Heart left ventricle (tissue), 16 donors: ENCODE measurements around the gene ATAT1. TPM values are rescaled to one million over a fixed set of nuclear protein-coding genes. Genes with fewer than 3 reads are reported as not detected.

Experiments
- ATAC-seq, 4 donors: fragments of 200-7000 bp; cut with Tn5 transposase; one replicate each; pipeline ENCODE4 v1.9.1; 2020 to 2022; ENCODE audit warnings: moderate library complexity in 4 of 4, mild to moderate bottlenecking in 3 of 4, moderate number of reproducible peaks in 1 of 4
- DNase-seq, 5 donors: peaks; one replicate each; pipeline ENCODE4 v3.0.0-alpha.2; 2020
- H3K27ac ChIP-seq, 12 donors: fragments of 200-600 bp; sonication (generic) in 4 of 12; one replicate each; pipeline versions ENCODE4 v1.5.0 to v1.8.0; 2016 to 2022; ENCODE audit warnings: mild to moderate bottlenecking in 2 of 12
- H3K27me3 ChIP-seq, 9 donors: fragments of 200-600 bp; sonication (generic) in 2 of 9; one replicate each; pipeline versions ENCODE4 v1.5.1 to v1.8.0; 2016 to 2022; ENCODE audit warnings: mild to moderate bottlenecking in 3 of 9
- H3K36me3 ChIP-seq, 9 donors: fragments of 200-600 bp; sonication (generic) in 2 of 9; one replicate each; pipeline versions ENCODE4 v1.5.0 to v1.8.0; 2018 to 2022; ENCODE audit warnings: mild to moderate bottlenecking in 2 of 9
- H3K4me1 ChIP-seq, 12 donors: fragments of 200-600 bp; sonication (generic) in 4 of 12; one replicate each; pipeline versions ENCODE4 v1.5.0 to v1.8.0; 2016 to 2022; ENCODE audit warnings: mild to moderate bottlenecking in 3 of 12
- H3K4me3 ChIP-seq, 12 donors: fragments of 200-600 bp; sonication (generic) in 4 of 12; one replicate each; pipeline versions ENCODE4 v1.5.0 to v1.8.0; 2017 to 2022; ENCODE audit warnings: mild to moderate bottlenecking in 9 of 12, moderate library complexity in 4 of 12
- H3K9me3 ChIP-seq, 12 donors: fragments of 200-600 bp; sonication (generic) in 4 of 12; one replicate each; pipeline versions ENCODE4 v1.5.0 to v1.8.0; 2016 to 2022; ENCODE audit warnings: mild to moderate bottlenecking in 1 of 12
- CTCF ChIP-seq, 12 donors: fragments of 200-600 bp; sonication (generic) in 4 of 12; IDR thresholded peaks; one replicate each; pipeline versions ENCODE4 v1.5.0 to v1.8.0; 2018 to 2022; ENCODE audit warnings: antibody characterized with exemption in 12 of 12, mild to moderate bottlenecking in 5 of 12
- POLR2A ChIP-seq, 2 donors: fragments of 450-650 bp; IDR thresholded peaks; one replicate each; pipeline ENCODE4 v1.6.1; 2017; ENCODE audit warnings: antibody characterized with exemption in 2 of 2, mild to moderate bottlenecking in 2 of 2, moderate library complexity in 2 of 2
- WGBS, 4 donors: extraction: QIAGEN DNeasy Blood & Tissue Kit in 2 of 4; methylation state at CpG; one replicate each; pipeline versions ENCODE4 v1.1.5 to v1.1.7; 2013 to 2018; 5-methylcytosine and 5-hydroxymethylcytosine counted together
- intact Hi-C, 10 donors: fragments of 100-400 bp; cut with DNase I; formaldehyde crosslinking; loops; one replicate each; pipeline versions ENCODE4 v1.11.1 to v1.14.2; 2022
- long read RNA-seq, 3 donors: library from polyadenylated mRNA; unstranded; transcript quantifications; one replicate each; pipeline ENCODE4 v2.0.0, GENCODE V29; 2020 to 2021
- polyA plus RNA-seq, 2 donors: library from polyadenylated mRNA; stranded (reverse); fragments of 200-250 nt; gene quantifications; one replicate each; pipeline ENCODE4 v1.2.3, GENCODE V29; 2013
- total RNA-seq, 9 donors: library from RNA; depleted of rRNA in 2 of 9; stranded (reverse); fragments of >200 nt in 2 of 9; fragmentation: NEBNext Ultra II Directional in 3 of 9; extraction: Animal tissue kit (Norgen Biotek cat#: 25700) in 3 of 9; gene quantifications; one replicate each; pipeline versions ENCODE4 v1.1.0 to v1.2.4, GENCODE V29; 2016 to 2023
- donor health status: ischemic (EF 13 %, LVEDD 7.1; RV severe dilation, severe dysfunction).
- donor health status: healthy with polysubstance abuse.
- donor health status: DM: no; HTN: yes; CAD: no.
- donor health status: DM: no; HTN: no; CAD: no.
- donor health status: ischemic (EF 25% LVEDD 6.9; RV normal size, moderate dysfunction).
- donor health status: ischemic (EF 25% LVEDD 5.7; RV mildly dilated, moderate dysfunction).
- donor health status: healthy.
- donor health status: DM: yes; HTN: yes; CAD: no.
- donor health status: ischemic (EF 35%, LVEDD 5.7; RV mildly dilated, moderate dysfunction).
- donor health status: nonischemic (EF 11% LVEDD 7.7; RV severe dilation, severe dysfunction).
- donor health status: DM: yes; HTN: yes; CAD: no.
- donor health status: PGD.
- donor health status: ischemic (EF 29% LVEDD 5.4; RV normal size, mild dysfunction).
- donor health status: nonischemic (EF 23%, LVEDD 6.1; RV moderate dilation, normal function).

ATAT1 gene
- total RNA-seq, result 1 to 10 TPM; 1.1 to 7.0 (median 3.3) TPM
- polyA plus RNA-seq, result 1 to 10 TPM; 2.7 to 3.5 TPM
- long read RNA-seq, donor 1, partial matches to known transcripts, result 0 of 1 reads
- long read RNA-seq, donor 1, other reads (novel, unspliced or antisense), result 0 of 1 reads
- long read RNA-seq, donor 2, transcript ATAT1-205 (10 exons, 2,646 nt), result major isoform, 5 of 12 reads
- long read RNA-seq, donor 2, partial matches to known transcripts, result 3 of 12 reads
- long read RNA-seq, donor 2, other reads (novel, unspliced or antisense), result 0 of 12 reads
- long read RNA-seq, donor 3, partial matches to known transcripts, result 0 of 4 reads
- long read RNA-seq, donor 3, other reads (novel, unspliced or antisense), result 1 of 4 reads

DNA sequence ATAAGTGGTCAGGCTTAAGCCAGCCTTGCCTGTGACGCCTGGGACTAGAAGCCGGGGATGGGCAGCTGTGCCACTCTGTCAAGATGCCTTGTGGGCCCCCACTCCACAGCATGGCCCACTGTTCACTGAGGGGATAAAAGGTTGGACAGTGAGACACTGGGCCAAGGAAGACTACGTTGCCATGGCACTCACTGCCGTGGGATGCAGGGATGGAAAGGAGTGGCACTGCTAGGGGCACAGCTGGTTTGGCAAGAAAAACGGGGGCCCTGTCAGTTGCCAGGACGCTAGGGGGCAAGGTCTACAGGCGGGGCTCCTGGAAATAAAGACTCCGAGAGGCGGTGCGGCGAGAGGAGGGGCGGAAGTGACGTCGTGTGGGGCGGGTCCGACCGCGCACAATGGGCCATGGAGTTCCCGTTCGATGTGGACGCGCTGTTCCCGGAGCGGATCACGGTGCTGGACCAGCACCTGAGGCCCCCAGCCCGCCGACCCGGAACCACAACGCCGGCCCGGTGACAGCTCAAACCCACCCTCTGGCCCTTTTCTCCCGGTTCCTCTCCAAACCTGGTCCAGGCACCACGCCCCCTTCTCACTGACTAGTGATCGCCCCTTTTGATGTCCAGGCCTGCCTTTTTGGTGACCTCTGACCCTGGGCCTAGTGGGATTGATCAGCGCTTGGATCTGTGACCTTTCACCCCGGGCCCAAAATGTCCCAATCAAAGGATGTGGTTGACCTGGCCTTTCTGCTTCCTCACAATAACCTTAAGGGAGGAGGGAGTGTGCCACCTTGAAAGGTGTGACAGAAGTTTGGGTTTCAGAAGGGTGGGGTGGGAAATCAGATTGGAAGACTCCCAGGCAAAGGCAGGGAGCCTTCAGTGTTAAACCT is at the start of gene ATAT1:
Gene ATAT1 (plus strand): TSS at position 391 of the 883 bp plus-strand sequence.
- ATAC-seq (peak; percentile 95 to 98 (median 96)), DNase-seq (peak; percentile 90 to 93 (median 92))
- peak within 1 kb of the TSS; percentile 42 to 84 (median 59) for H3K4me3 ChIP-seq
- peaks cover 0 to 79% (median 63%) of the 10 kb centered on the region in 9 donors for H3K36me3 ChIP-seq
- WGBS, 4 donors, result 3 to 4% (median 4%) methylated on average over 35 to 36 of the region's 36 CpGs
- H3K4me1 ChIP-seq, result peaks cover 0 to 24% (median 10%) of the 10 kb centered on the region in 12 donors
- intact Hi-C loops, result no loop called here
- H3K27me3 ChIP-seq, result no peaks in the 10 kb centered on the region
- peak within 1 kb of the TSS; percentile 73 to 94 (median 88) for H3K27ac ChIP-seq
- no peaks in the 10 kb centered on the region for H3K9me3 ChIP-seq
- TF ChIP-seq POLR2A (IDR thresholded peaks at IDR 0.05), result peak in 1 of 2 donors; percentile 48
- peak in 10 of 12 donors; percentile 6 to 63 (median 43) for TF ChIP-seq CTCF (IDR thresholded peaks at IDR 0.05)

GRCh38 chr6:30578051-30578450 is 48.6 kb upstream of the ATAT1 start:
- Histone ChIP-seq H3K36me3 (peaks cover 3 to 89% (median 69%) of the 10 kb centered on the region in 9 donors), H3K27ac (no peak overlapping the region), H3K27me3 (no peaks in the 10 kb centered on the region), H3K9me3 (no peaks in the 10 kb centered on the region), H3K4me3 (no peak overlapping the region), H3K4me1 (peaks cover 0 to 16% (median 6%) of the 10 kb centered on the region in 12 donors)
- WGBS, 4 donors, result 96 to 97% (median 97%) methylated on average over 8 of the region's 8 CpGs
- DNase-seq (no peak), ATAC-seq (no peak)
- TF ChIP-seq POLR2A (IDR thresholded peaks at IDR 0.05), result no peak
- TF ChIP-seq CTCF (IDR thresholded peaks at IDR 0.05), result no peak
- intact Hi-C loops, result no loop called here

DNA sequence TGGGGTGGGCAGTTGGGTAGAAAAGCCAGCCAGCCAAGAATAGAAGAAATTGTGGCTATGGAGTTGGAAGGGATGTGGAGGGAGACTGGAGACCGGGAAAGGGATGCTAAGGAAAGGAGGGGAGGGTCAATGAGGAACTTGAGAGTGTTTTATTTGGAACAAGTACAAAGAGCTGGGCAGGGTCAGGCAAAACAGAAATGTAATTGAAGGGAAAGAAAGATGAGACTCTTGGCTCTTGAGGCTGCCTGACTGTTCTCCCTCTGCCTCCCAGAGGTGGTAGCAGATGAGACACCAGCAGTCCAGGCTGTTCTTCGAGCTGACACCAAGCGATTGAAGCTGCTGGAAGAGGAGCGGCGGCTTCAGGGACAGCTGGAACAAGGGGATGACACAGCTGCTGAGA is 42.8 kb upstream of the ATAT1 start:
- Histone ChIP-seq H3K4me3 (no peak overlapping the region), H3K36me3 (peaks cover 5 to 100% (median 98%) of the 10 kb centered on the region in 9 donors), H3K27me3 (no peaks in the 10 kb centered on the region), H3K27ac (no peak overlapping the region), H3K9me3 (no peaks in the 10 kb centered on the region), H3K4me1 (no peaks in the 10 kb centered on the region)
- intact Hi-C loops, result no loop called here
- WGBS, 4 donors, result 82 to 92% (median 89%) methylated on average over 5 of the region's 5 CpGs
- ATAC-seq, result no peak
- TF ChIP-seq CTCF (IDR thresholded peaks at IDR 0.05) (no peak), POLR2A (IDR thresholded peaks at IDR 0.05) (no peak)
- no peak for DNase-seq
